ENCODE results near the gene PIK3C2B. TPM values are rescaled to one million over a fixed set of nuclear protein-coding genes. Genes with fewer than 3 reads are reported as not detected.

The PIK3C2B gene
- total and polyA plus RNA-seq, 12 donors = 4.4 to 31.9 (median 21.1) TPM

GRCh38 chr1:204450461-204451257 is 43.9 kb downstream of the PIK3C2B start:
- ATAC-seq (peak; percentile 73 to 90 (median 82)), DNase-seq (peak; percentile 55 to 63)
- peaks cover 30 to 96% (median 58%) of the 10 kb centered on the region in 9 donors for H3K4me1 ChIP-seq
- no peaks in the 10 kb centered on the region for H3K9me3 ChIP-seq
- H3K27ac ChIP-seq = peak overlapping the region; percentile 77 to 91 (median 86)
- 39 to 58% methylated on average over 8 of the region's 8 CpGs for WGBS, 2 donors
- intact Hi-C loops (cut with DNase I) = loop anchor here in 1 of 10 donors (2.0 kb wide), 1 partner anchor 44 kb away; the partner anchor contains the start of gene PIK3C2B
- no peak for TF ChIP-seq CTCF (IDR thresholded peaks at IDR 0.05)
- no peaks in the 10 kb centered on the region for H3K27me3 ChIP-seq
- peak overlapping the region in 8 of 10 donors; percentile 13 to 41 (median 34) for H3K4me3 ChIP-seq
- H3K36me3 ChIP-seq = peaks cover 0 to 93% (median 20%) of the 10 kb centered on the region in 9 donors

- 67 to 74% methylated on average over 8 of the region's 8 CpGs for WGBS, 2 donors
- peaks cover 0 to 93% (median 26%) of the 10 kb centered on the region in 9 donors for H3K36me3 ChIP-seq
Measured at GRCh38 chr1:204449678-204450280, 44.8 kb downstream of the PIK3C2B start.

GRCh38 chr1:204448991-204449677 is 45.5 kb downstream of the PIK3C2B start:
- no peaks in the 10 kb centered on the region for H3K27me3 ChIP-seq
- peaks cover 0 to 93% (median 27%) of the 10 kb centered on the region in 9 donors for H3K36me3 ChIP-seq
- WGBS, 2 donors = 79 to 83% methylated on average over 6 of the region's 6 CpGs
- peak overlapping the region in 9 of 10 donors; percentile 47 to 91 (median 86) for H3K27ac ChIP-seq
- H3K4me3 ChIP-seq = no peak overlapping the region
- no peak for TF ChIP-seq CTCF (IDR thresholded peaks at IDR 0.05)
- intact Hi-C loops (cut with DNase I) = loop anchor here in 2 of 10 donors (5.0 kb wide), 2 partner anchors 43 to 48 kb away; partner anchors contain the start of gene PIK3C2B (in 1 of the 2)
- H3K4me1 ChIP-seq = peaks cover 28 to 88% (median 51%) of the 10 kb centered on the region in 9 donors
- H3K9me3 ChIP-seq = no peaks in the 10 kb centered on the region
- ATAC-seq = no peak
- DNase-seq = no peak

More at GRCh38 chr1:204449678-204450280, 44.8 kb downstream of the PIK3C2B start:
- DNase-seq = no peak
- Histone ChIP-seq H3K27me3 (no peaks in the 10 kb centered on the region), H3K27ac (peak overlapping the region; percentile 77 to 91 (median 86)), H3K9me3 (no peaks in the 10 kb centered on the region), H3K4me3 (peak overlapping the region in 7 of 10 donors; percentile 20 to 41 (median 37)), H3K4me1 (peaks cover 26 to 88% (median 56%) of the 10 kb centered on the region in 9 donors)
- intact Hi-C loops (cut with DNase I) = loop anchor here in 3 of 10 donors (2.0 to 5.0 kb wide), 3 partner anchors 43 to 48 kb away; partner anchors contain the start of gene PIK3C2B (in 2 of the 3)
- no peak for TF ChIP-seq CTCF (IDR thresholded peaks at IDR 0.05)
- no peak for ATAC-seq
